K562 (cell line): Measurements from ENCODE around the gene ANXA9. TPM values are rescaled to one million over a fixed set of nuclear protein-coding genes. Genes with fewer than 3 reads are reported as not detected.

Experiments
- CHD1 ChIP-seq: fragments of 200-600 bp; sonication (generic); IDR thresholded peaks from one replicate; pipeline ENCODE4 v1.6.1; 2012; ENCODE audit warnings: mild to moderate bottlenecking, moderate library complexity, low read length, inconsistent platforms
- GTF2F1 ChIP-seq: IDR thresholded peaks from 2 replicates; pipeline ENCODE4 v1.6.1; 2011; ENCODE audit warnings: low read depth, low read length, improper control_type of control experiment
- KLF1 ChIP-seq: fragments of 450-650 bp; IDR thresholded peaks from 2 replicates; pipeline ENCODE4 v1.6.1; 2016; ENCODE audit warnings: missing genetic modification characterization, missing compliant biosample characterization
- NFIC ChIP-seq: fragments of 450-650 bp; IDR thresholded peaks from 2 replicates; pipeline ENCODE4 v1.6.1; 2017; ENCODE audit warnings: mild to moderate bottlenecking, inconsistent platforms
- POLR2AphosphoS5 ChIP-seq: IDR thresholded peaks from 2 replicates; pipeline ENCODE4 v1.6.1; 2011; ENCODE audit warnings: mild to moderate bottlenecking, low read depth, low read length, moderate library complexity; ENCODE audit not compliant: control insufficient read depth, insufficient read depth
- POLR2G ChIP-seq: fragments of 200-400 bp; formaldehyde crosslinking; IDR thresholded peaks from 2 replicates; pipeline ENCODE4 v1.6.1; 2017; ENCODE audit warnings: low read depth, mild to moderate bottlenecking, antibody characterized with exemption, low read length, moderate library complexity
- PTRF ChIP-seq: fragments of 450-650 bp; IDR thresholded peaks from 2 replicates; pipeline ENCODE4 v1.6.1; 2016; ENCODE audit warnings: mild to moderate bottlenecking, missing genetic modification characterization, missing compliant biosample characterization
- SP2 ChIP-seq: IDR thresholded peaks from 2 replicates; pipeline ENCODE4 v1.6.1; 2011; ENCODE audit warnings: mild to moderate bottlenecking, low read depth, low read length, moderate library complexity; ENCODE audit not compliant: poor library complexity, severe bottlenecking; ENCODE audit errors: extremely low read depth
- VEZF1 ChIP-seq: fragments of 200-800 bp; sonication (Bioruptor generic); IDR thresholded peaks from 2 replicates; pipeline ENCODE4 v1.6.1; 2017; ENCODE audit warnings: missing genetic modification characterization, missing compliant biosample characterization
- ZFPM2 ChIP-seq: fragments of 250-450 bp; sonication (Bioruptor Pico); IDR thresholded peaks from 2 replicates; pipeline ENCODE4 v1.5.1; 2022; ENCODE audit warnings: mild to moderate bottlenecking
- ZNF347 ChIP-seq: fragments of 450-650 bp; formaldehyde crosslinking; IDR thresholded peaks from 2 replicates; pipeline ENCODE4 v1.4.0; 2020; ENCODE audit warnings: low read depth, mild to moderate bottlenecking, moderate library complexity
- ZNF384 ChIP-seq: IDR thresholded peaks from 2 replicates; pipeline ENCODE4 v1.6.1; 2012; ENCODE audit warnings: low read depth, low read length, improper control_type of control experiment
- ZNF583 ChIP-seq: fragments of 250-450 bp; sonication (Bioruptor Pico); IDR thresholded peaks from 2 replicates; pipeline ENCODE4 v1.4.0; 2020
- polyA plus RNA-seq, 8 experiments: library from polyadenylated mRNA; depleted of rRNA in 4 of 8; stranded (reverse) in 5 of 8; unstranded in 3 of 8; fragments of >200 nt; fragmentation: Nextera tagmentation in 2 of 8; fragmentation: Illumina TruSeq in 1 of 8; extraction: Ambion mirVana in 2 of 8; extraction: Trizol in 1 of 8; gene quantifications; 2 replicates each; pipeline versions ENCODE4 v1.2.1 to v1.2.3, GENCODE V29; 2011 to 2014; ENCODE audit warnings: inconsistent platforms in 1 of 8, missing spikeins in 1 of 8
- total RNA-seq, 7 experiments: library from RNA; depleted of rRNA in 6 of 7; stranded (reverse); fragments of >200 nt in 6 of 7; fragmentation: Illumina TruSeq in 2 of 7; extraction: Trizol in 2 of 7; gene quantifications; 2 replicates each; pipeline versions ENCODE4 v1.2.1 to v1.2.3, GENCODE V29; 2011 to 2021; ENCODE audit warnings: low replicate concordance in 1 of 7
- TF ChIP-seq, protein P1 (sequence below): sonication (generic); formaldehyde crosslinking; IDR thresholded peaks from 2 replicates; pipeline ENCODE4 v1.8.1; 2023; ENCODE audit warnings: missing genetic modification reagents, mild to moderate bottlenecking, borderline replicate concordance
- TF ChIP-seq, protein P2 (sequence below): sonication (generic); formaldehyde crosslinking; IDR thresholded peaks from 2 replicates; pipeline ENCODE4 v1.8.0; 2022; ENCODE audit warnings: mild to moderate bottlenecking, missing genetic modification reagents, borderline replicate concordance

ANXA9 gene
- total and polyA plus RNA-seq, 9 of the 15 experiments (the other 6 are each of a cell fraction or from before 2014, with no cell fraction given) = 0.24 to 1.6 (median 0.57) TPM

GRCh38 chr1:150979092-150980056 is 2.7 kb upstream of the ANXA9 start (continued):
- TF ChIP-seq POLR2AphosphoS5 (peak; percentile 29; the same call in 1 of the 2 replicates), NFIC (peak; percentile 60), CHD1 (no peak), KLF1 (tag) (no peak), SP2 (no peak), GTF2F1 (0 out of 2 replicates have a peak, but pooled peaks have one; percentile 47), PTRF (tag) (no peak), ZFPM2 (no peak), VEZF1 (CRISPR knock-in tag) (peak; percentile 62; the same call in 1 of the 2 replicates), ZNF583 (CRISPR knock-in tag) (peak; percentile 57; the same call in 1 of the 2 replicates), ZNF347 (CRISPR knock-in tag) (no peak), POLR2G (0 out of 2 replicates have a peak, but pooled peaks have one; percentile 18), ZNF384 (peak; percentile 65; the same call in 1 of the 2 replicates)
- TF ChIP-seq, protein P1, sequence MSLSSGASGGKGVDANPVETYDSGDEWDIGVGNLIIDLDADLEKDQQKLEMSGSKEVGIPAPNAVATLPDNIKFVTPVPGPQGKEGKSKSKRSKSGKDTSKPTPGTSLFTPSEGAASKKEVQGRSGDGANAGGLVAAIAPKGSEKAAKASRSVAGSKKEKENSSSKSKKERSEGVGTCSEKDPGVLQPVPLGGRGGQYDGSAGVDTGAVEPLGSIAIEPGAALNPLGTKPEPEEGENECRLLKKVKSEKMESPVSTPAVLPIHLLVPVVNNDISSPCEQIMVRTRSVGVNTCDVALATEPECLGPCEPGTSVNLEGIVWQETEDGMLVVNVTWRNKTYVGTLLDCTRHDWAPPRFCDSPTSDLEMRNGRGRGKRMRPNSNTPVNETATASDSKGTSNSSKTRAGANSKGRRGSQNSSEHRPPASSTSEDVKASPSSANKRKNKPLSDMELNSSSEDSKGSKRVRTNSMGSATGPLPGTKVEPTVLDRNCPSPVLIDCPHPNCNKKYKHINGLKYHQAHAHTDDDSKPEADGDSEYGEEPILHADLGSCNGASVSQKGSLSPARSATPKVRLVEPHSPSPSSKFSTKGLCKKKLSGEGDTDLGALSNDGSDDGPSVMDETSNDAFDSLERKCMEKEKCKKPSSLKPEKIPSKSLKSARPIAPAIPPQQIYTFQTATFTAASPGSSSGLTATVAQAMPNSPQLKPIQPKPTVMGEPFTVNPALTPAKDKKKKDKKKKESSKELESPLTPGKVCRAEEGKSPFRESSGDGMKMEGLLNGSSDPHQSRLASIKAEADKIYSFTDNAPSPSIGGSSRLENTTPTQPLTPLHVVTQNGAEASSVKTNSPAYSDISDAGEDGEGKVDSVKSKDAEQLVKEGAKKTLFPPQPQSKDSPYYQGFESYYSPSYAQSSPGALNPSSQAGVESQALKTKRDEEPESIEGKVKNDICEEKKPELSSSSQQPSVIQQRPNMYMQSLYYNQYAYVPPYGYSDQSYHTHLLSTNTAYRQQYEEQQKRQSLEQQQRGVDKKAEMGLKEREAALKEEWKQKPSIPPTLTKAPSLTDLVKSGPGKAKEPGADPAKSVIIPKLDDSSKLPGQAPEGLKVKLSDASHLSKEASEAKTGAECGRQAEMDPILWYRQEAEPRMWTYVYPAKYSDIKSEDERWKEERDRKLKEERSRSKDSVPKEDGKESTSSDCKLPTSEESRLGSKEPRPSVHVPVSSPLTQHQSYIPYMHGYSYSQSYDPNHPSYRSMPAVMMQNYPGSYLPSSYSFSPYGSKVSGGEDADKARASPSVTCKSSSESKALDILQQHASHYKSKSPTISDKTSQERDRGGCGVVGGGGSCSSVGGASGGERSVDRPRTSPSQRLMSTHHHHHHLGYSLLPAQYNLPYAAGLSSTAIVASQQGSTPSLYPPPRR (CRISPR knock-in tag) = 0 out of 2 replicates have a peak, but pooled peaks have one; percentile 55
- TF ChIP-seq, protein P2, sequence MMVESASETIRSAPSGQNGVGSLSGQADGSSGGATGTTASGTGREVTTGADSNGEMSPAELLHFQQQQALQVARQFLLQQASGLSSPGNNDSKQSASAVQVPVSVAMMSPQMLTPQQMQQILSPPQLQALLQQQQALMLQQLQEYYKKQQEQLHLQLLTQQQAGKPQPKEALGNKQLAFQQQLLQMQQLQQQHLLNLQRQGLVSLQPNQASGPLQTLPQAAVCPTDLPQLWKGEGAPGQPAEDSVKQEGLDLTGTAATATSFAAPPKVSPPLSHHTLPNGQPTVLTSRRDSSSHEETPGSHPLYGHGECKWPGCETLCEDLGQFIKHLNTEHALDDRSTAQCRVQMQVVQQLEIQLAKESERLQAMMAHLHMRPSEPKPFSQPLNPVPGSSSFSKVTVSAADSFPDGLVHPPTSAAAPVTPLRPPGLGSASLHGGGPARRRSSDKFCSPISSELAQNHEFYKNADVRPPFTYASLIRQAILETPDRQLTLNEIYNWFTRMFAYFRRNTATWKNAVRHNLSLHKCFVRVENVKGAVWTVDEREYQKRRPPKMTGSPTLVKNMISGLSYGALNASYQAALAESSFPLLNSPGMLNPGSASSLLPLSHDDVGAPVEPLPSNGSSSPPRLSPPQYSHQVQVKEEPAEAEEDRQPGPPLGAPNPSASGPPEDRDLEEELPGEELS (CRISPR knock-in tag) = no peak
